Neural cell (in vitro differentiated cells): ENCODE measurements around the gene ZNF300. TPM values are rescaled to one million over a fixed set of nuclear protein-coding genes. Genes with fewer than 3 reads are reported as not detected.
A peak's percentile ranks its signal among the peaks of the same experiment; 100 is the strongest.

Experiments used
- H2AFZ ChIP-seq: fragments of 200-600, 300-800 bp; sonication (generic), shearing (Covaris generic); 2 replicates; pipeline ENCODE4 v1.6.0; 2014; ENCODE audit warnings: low read depth, mild to moderate bottlenecking, antibody characterized with exemption, low read length, moderate library complexity
- H3F3A ChIP-seq: fragments of 200-600 bp; shearing (Covaris generic); 2 replicates; pipeline ENCODE4 v1.6.1; 2016; ENCODE audit warnings: mild to moderate bottlenecking, moderate library complexity, mixed read lengths, antibody characterized with exemption, low read length; ENCODE audit not compliant: insufficient read depth, poor library complexity, severe bottlenecking
- H3K27ac ChIP-seq: fragments of 200-600, 300-800 bp; sonication (generic), shearing (Covaris generic); 2 replicates; pipeline ENCODE4 v1.5.1; 2014; ENCODE audit warnings: mild to moderate bottlenecking, low read length, moderate library complexity
- H3K27me3 ChIP-seq: fragments of 300-800, 200-600 bp; sonication (generic), shearing (Covaris generic); 2 replicates; pipeline ENCODE4 v1.6.0; 2014; ENCODE audit warnings: mild to moderate bottlenecking, low read depth, low read length, moderate library complexity; ENCODE audit not compliant: insufficient read depth
- H3K36me3 ChIP-seq: fragments of 300-800, 200-600 bp; sonication (generic), shearing (Covaris generic); 2 replicates; pipeline ENCODE4 v1.5.1; 2014; ENCODE audit warnings: mild to moderate bottlenecking, antibody characterized with exemption, low read length, moderate library complexity; ENCODE audit not compliant: insufficient read depth
- H3K4me2 ChIP-seq: fragments of 300-800, 200-600 bp; sonication (generic), shearing (Covaris generic); 2 replicates; pipeline ENCODE4 v1.6.0; 2014; ENCODE audit warnings: mild to moderate bottlenecking, low read length
- H3K4me3 ChIP-seq: fragments of 300-800, 200-600 bp; sonication (generic), shearing (Covaris generic); 2 replicates; pipeline ENCODE4 v1.5.1; 2014; ENCODE audit warnings: mild to moderate bottlenecking, low read length, moderate library complexity
- H3K79me2 ChIP-seq: fragments of 200-600 bp; shearing (Covaris generic); replicated peaks from 2 replicates; pipeline ENCODE4 v1.6.0; 2014; ENCODE audit warnings: mild to moderate bottlenecking, low read length, moderate library complexity; ENCODE audit not compliant: insufficient read depth
- H3K9ac ChIP-seq: fragments of 300-800, 200-600 bp; sonication (generic), shearing (Covaris generic); 2 replicates; pipeline ENCODE4 v1.6.1; 2016; ENCODE audit warnings: mild to moderate bottlenecking, low read length, mixed read lengths
- H3K9me2 ChIP-seq: fragments of 200-600 bp; shearing (Covaris generic); 2 replicates; pipeline ENCODE4 v1.6.1; 2016; ENCODE audit warnings: mild to moderate bottlenecking, low read length, mixed read lengths; ENCODE audit not compliant: insufficient read depth
- H3K9me3 ChIP-seq: fragments of 200-600, 300-800 bp; sonication (generic), shearing (Covaris generic); 2 replicates; pipeline ENCODE4 v1.6.1; 2016; ENCODE audit warnings: mild to moderate bottlenecking, mixed run types, low read length, moderate library complexity, mixed read lengths
- H4K20me1 ChIP-seq: fragments of 200-600 bp; shearing (Covaris generic); 2 replicates; pipeline ENCODE4 v1.6.1; 2016; ENCODE audit warnings: mild to moderate bottlenecking, mixed run types; ENCODE audit not compliant: insufficient read depth
- CTCF ChIP-seq: fragments of 450-650 bp; IDR thresholded peaks from 2 replicates; pipeline ENCODE4 v1.5.1; 2014; ENCODE audit warnings: antibody characterized with exemption, mild to moderate bottlenecking, moderate library complexity; ENCODE audit not compliant: poor library complexity, severe bottlenecking
- EP300 ChIP-seq: fragments of 450-650 bp; conservative IDR thresholded peaks from 2 replicates; pipeline ENCODE4 v1.6.1; 2014; ENCODE audit warnings: antibody characterized with exemption, mild to moderate bottlenecking, moderate library complexity; ENCODE audit not compliant: poor library complexity, severe bottlenecking
- EZH2 ChIP-seq: fragments of 200-600, 300-800 bp; shearing (Covaris generic), sonication (generic); IDR thresholded peaks from 2 replicates; pipeline ENCODE4 v1.6.1; 2014; ENCODE audit warnings: antibody characterized with exemption, low read length, borderline replicate concordance, mild to moderate bottlenecking; ENCODE audit not compliant: insufficient read depth, poor library complexity, severe bottlenecking
- MXI1 ChIP-seq: fragments of 450-650 bp; conservative IDR thresholded peaks from 2 replicates; pipeline ENCODE4 v1.6.1; 2014; ENCODE audit warnings: antibody characterized with exemption, mild to moderate bottlenecking; ENCODE audit not compliant: poor library complexity, severe bottlenecking
- POLR2AphosphoS5 ChIP-seq: IDR thresholded peaks from 2 replicates; pipeline ENCODE4 v1.6.1; 2012
- RAD21 ChIP-seq: fragments of 450-650 bp; conservative IDR thresholded peaks from 2 replicates; pipeline ENCODE4 v1.6.1; 2014; ENCODE audit warnings: antibody characterized with exemption, mild to moderate bottlenecking, moderate library complexity
- REST ChIP-seq: IDR thresholded peaks from 2 replicates; pipeline ENCODE4 v1.6.1; 2012; ENCODE audit warnings: borderline replicate concordance
- SMC3 ChIP-seq: fragments of 450-650 bp; conservative IDR thresholded peaks from 2 replicates; pipeline ENCODE4 v1.6.1; 2014; ENCODE audit warnings: antibody characterized with exemption, mild to moderate bottlenecking, moderate library complexity; ENCODE audit not compliant: poor library complexity
- TAF1 ChIP-seq: IDR thresholded peaks from 2 replicates; pipeline ENCODE4 v1.6.1; 2012; ENCODE audit warnings: low read depth
- polyA plus RNA-seq: library from polyadenylated mRNA; depleted of rRNA; stranded (reverse); fragments of >200 nt; gene quantifications from 2 replicates; pipeline ENCODE4 v1.2.3, GENCODE V29; 2014

The ZNF300 gene
- polyA plus RNA-seq, 1 donor from 2014 or later: 126 TPM

- Histone ChIP-seq H3K9me2 (no peaks in the 10 kb centered on the region), H3K4me2 (peak overlapping the region; percentile 44), H3K9me3 (peaks cover 8% of the 10 kb centered on the region), H3K9ac (peak overlapping the region; percentile 77), H3K27ac (peak overlapping the region; percentile 88), H3K36me3 (no peaks in the 10 kb centered on the region), H3K4me3 (peak overlapping the region; percentile 69), H3F3A (no peaks in the 10 kb centered on the region), H3K79me2 (peaks cover 15% of the 10 kb centered on the region), H2AFZ (peak overlapping the region; percentile 75), H3K27me3 (no peaks in the 10 kb centered on the region), H4K20me1 (no peaks in the 10 kb centered on the region)
- TF ChIP-seq TAF1 (no peak), RAD21 (no peak), EP300 (no peak), CTCF (no peak), EZH2 (no peak), MXI1 (no peak), POLR2AphosphoS5 (no peak), SMC3 (no peak), REST (no peak)
Observed at GRCh38 chr5:150905312-150905683, 518 bp upstream of the ZNF300 start.

- Histone ChIP-seq H3K9me3 (peaks cover 28% of the 10 kb centered on the region), H3K27me3 (no peaks in the 10 kb centered on the region), H3K4me2 (no peak overlapping the region), H3K9me2 (no peaks in the 10 kb centered on the region), H3K27ac (no peak overlapping the region), H2AFZ (no peak overlapping the region), H3K9ac (no peak overlapping the region), H3K79me2 (peaks cover 15% of the 10 kb centered on the region), H3K36me3 (peaks cover 4% of the 10 kb centered on the region), H3F3A (no peaks in the 10 kb centered on the region), H3K4me3 (no peak overlapping the region), H4K20me1 (no peaks in the 10 kb centered on the region)
- TF ChIP-seq POLR2AphosphoS5: no peak
- TF ChIP-seq SMC3: no peak
- no peak for TF ChIP-seq EZH2
- no peak for TF ChIP-seq EP300
- TF ChIP-seq RAD21: no peak
- no peak for TF ChIP-seq TAF1
- no peak for TF ChIP-seq CTCF
- TF ChIP-seq MXI1: no peak
- TF ChIP-seq REST: no peak
Observed at GRCh38 chr5:150901446-150901845, 3.3 kb downstream of the ZNF300 start.
